ENCODE data around the gene CFAP73. TPM values are rescaled to one million over a fixed set of nuclear protein-coding genes. Genes with fewer than 3 reads are reported as not detected.

The CFAP73 gene
- total and polyA plus RNA-seq, 2 experiments from 2014 or later, result 0.50 to 0.59 TPM

DNA sequence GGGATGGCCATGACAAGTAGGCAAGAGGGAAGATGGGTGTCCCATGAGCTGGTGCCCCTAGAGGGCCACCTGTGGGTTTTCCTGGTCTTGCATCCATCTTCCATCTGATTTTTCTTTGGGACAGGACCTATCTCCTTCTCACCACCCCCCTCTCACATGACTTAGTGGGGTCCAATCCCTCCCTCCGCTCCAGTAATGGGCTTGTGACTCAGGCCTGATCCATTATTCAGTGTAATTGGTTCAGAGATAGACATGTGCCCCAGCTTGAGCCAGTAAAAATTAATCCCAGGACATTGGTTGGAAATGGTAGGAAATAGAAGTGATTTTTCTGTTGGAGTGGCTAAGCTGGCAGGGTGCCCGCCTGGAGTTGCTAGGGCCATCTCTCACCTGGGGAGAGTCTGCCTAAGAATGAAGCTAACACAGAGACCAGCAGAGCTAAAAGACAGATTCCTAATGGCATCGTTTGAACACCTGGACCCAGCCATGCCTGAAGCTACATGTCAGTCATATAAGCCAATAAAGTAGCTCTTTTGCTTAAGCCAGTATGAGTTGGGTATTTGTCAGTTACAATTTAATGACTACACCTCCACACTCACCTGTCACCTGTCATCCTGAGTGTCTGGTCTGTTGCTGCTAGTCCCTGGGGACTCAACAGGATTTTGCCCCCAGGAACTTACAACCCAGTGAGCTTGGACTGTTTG is 28.7 kb upstream of the CFAP73 start:
- Histone ChIP-seq H2AFZ (no peak overlapping the region), H3K27ac (ENCODE audit: low read depth) (no peak overlapping the region), H3K9me2 (ENCODE audit: insufficient read depth) (no peaks in the 10 kb centered on the region), H3K36me3 (ENCODE audit: insufficient read depth) (no peaks in the 10 kb centered on the region), H3F3A (replicated peaks; ENCODE audit: low read depth) (no peaks in the 10 kb centered on the region), H3K4me3 (no peak overlapping the region), H3K79me2 (replicated peaks; ENCODE audit: insufficient read depth) (no peaks in the 10 kb centered on the region), H4K20me1 (replicated peaks; ENCODE audit: insufficient read depth) (peaks cover 3% of the 10 kb centered on the region), H3K4me2 (no peak overlapping the region), H3K27me3 (ENCODE audit: insufficient read depth) (no peaks in the 10 kb centered on the region), H3K4me1 (ENCODE audit: insufficient read depth) (peaks cover 5% of the 10 kb centered on the region; the same call in 1 of the 2 replicates)
- Mint-ChIP-seq H3K36me3 (ENCODE audit: low read depth) (peaks cover 7% of the 10 kb centered on the region; the same call in 2 of the 3 replicates), H3K9me3 (peaks cover 4% of the 10 kb centered on the region; the same call in 2 of the 3 replicates), H3K27ac (no peak overlapping the region), H3K27me3 (ENCODE audit: insufficient read depth, low read depth, poor library complexity) (peaks cover 9% of the 10 kb centered on the region), H3K4me1 (peaks cover 10% of the 10 kb centered on the region), H3K4me3 (no peak overlapping the region)
- no peak for TF ChIP-seq ZNF331 (CRISPR knock-in tag; IDR thresholded peaks at IDR 0.05; ENCODE audit: low read depth)
- no peak for ATAC-seq
- peak; percentile 24 for DNase-seq (ENCODE audit: low spot score)

GRCh38 chr12:113127791-113128199 is 21.7 kb upstream of the CFAP73 start:
- no peak overlapping the region for H3K4me3 Mint-ChIP-seq
- peaks cover 7% of the 10 kb centered on the region; the same call in 2 of the 3 replicates for H3K36me3 Mint-ChIP-seq (ENCODE audit: low read depth)
- H3K4me1 Mint-ChIP-seq, result peaks cover 4% of the 10 kb centered on the region; the same call in 2 of the 3 replicates
- Histone ChIP-seq H3K36me3 (ENCODE audit: insufficient read depth) (no peaks in the 10 kb centered on the region), H3K79me2 (replicated peaks; ENCODE audit: insufficient read depth) (no peaks in the 10 kb centered on the region), H3K27ac (ENCODE audit: low read depth) (no peak overlapping the region), H3F3A (replicated peaks; ENCODE audit: low read depth) (no peaks in the 10 kb centered on the region), H3K4me1 (ENCODE audit: insufficient read depth) (no peaks in the 10 kb centered on the region), H3K4me3 (no peak overlapping the region), H3K27me3 (ENCODE audit: insufficient read depth) (no peaks in the 10 kb centered on the region), H4K20me1 (replicated peaks; ENCODE audit: insufficient read depth) (peaks cover 3% of the 10 kb centered on the region; the same call in 1 of the 2 replicates), H2AFZ (no peak overlapping the region), H3K9me2 (ENCODE audit: insufficient read depth) (no peaks in the 10 kb centered on the region), H3K4me2 (no peak overlapping the region)
- ATAC-seq, result no peak
- H3K27ac Mint-ChIP-seq, result no peak overlapping the region
- DNase-seq (ENCODE audit: low spot score), result no peak
- H3K27me3 Mint-ChIP-seq (ENCODE audit: insufficient read depth, low read depth, poor library complexity), result peaks cover 10% of the 10 kb centered on the region
- H3K9me3 Mint-ChIP-seq, result peaks cover 2% of the 10 kb centered on the region; the same call in 2 of the 3 replicates
- no peak for TF ChIP-seq ZNF462 (CRISPR knock-in tag; IDR thresholded peaks at IDR 0.05)
- no peak for TF ChIP-seq JUNB (IDR thresholded peaks at IDR 0.05; ENCODE audit: unreplicated experiment)
- TF ChIP-seq, protein P1, sequence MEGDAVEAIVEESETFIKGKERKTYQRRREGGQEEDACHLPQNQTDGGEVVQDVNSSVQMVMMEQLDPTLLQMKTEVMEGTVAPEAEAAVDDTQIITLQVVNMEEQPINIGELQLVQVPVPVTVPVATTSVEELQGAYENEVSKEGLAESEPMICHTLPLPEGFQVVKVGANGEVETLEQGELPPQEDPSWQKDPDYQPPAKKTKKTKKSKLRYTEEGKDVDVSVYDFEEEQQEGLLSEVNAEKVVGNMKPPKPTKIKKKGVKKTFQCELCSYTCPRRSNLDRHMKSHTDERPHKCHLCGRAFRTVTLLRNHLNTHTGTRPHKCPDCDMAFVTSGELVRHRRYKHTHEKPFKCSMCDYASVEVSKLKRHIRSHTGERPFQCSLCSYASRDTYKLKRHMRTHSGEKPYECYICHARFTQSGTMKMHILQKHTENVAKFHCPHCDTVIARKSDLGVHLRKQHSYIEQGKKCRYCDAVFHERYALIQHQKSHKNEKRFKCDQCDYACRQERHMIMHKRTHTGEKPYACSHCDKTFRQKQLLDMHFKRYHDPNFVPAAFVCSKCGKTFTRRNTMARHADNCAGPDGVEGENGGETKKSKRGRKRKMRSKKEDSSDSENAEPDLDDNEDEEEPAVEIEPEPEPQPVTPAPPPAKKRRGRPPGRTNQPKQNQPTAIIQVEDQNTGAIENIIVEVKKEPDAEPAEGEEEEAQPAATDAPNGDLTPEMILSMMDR (conservative IDR thresholded peaks at IDR 0.05; ENCODE audit: low read depth in 2 of 2), result no peak
- TF ChIP-seq EZH2 (IDR thresholded peaks at IDR 0.05; ENCODE audit: low read depth, unreplicated experiment), result no peak
- no peak for TF ChIP-seq NANOG (IDR thresholded peaks at IDR 0.05; ENCODE audit: borderline replicate concordance)
- no peak for TF ChIP-seq POLR2AphosphoS5 (IDR thresholded peaks at IDR 0.05; ENCODE audit: low read depth)
- no peak for TF ChIP-seq EZH2phosphoT487 (IDR thresholded peaks at IDR 0.05; ENCODE audit: unreplicated experiment)
- TF ChIP-seq CREB1 (CRISPR knock-in tag; IDR thresholded peaks at IDR 0.05; ENCODE audit: low read depth), result no peak
- TF ChIP-seq ZNF331 (CRISPR knock-in tag; IDR thresholded peaks at IDR 0.05; ENCODE audit: low read depth), result no peak
- no peak for TF ChIP-seq ETS1 (IDR thresholded peaks at IDR 0.05)
- TF ChIP-seq ZNF114 (CRISPR knock-in tag; IDR thresholded peaks at IDR 0.05), result no peak
- TF ChIP-seq STAT1 (IDR thresholded peaks at IDR 0.05; ENCODE audit: unreplicated experiment), result no peak
